Astrocyte (in vitro differentiated cells and primary cell): ENCODE data around the gene PLEKHA5. TPM values are rescaled to one million over a fixed set of nuclear protein-coding genes. Genes with fewer than 3 reads are reported as not detected.

ENCODE experiments used
- DNase-seq: peaks from one replicate; pipeline ENCODE4 v3.0.0-alpha.2; 2010; ENCODE audit warnings: low read depth
- FAIRE-seq: peaks from 2 replicates; lab custom pipeline; 2011; peaks lifted over from hg19 to GRCh38; lab: Jason Lieb, UNC
- H2AFZ ChIP-seq: 2 replicates; pipeline ENCODE4 v1.6.0; 2012; ENCODE audit warnings: low read depth, low read length, inconsistent platforms
- H3K27ac ChIP-seq: 2 replicates; pipeline ENCODE4 v1.5.1; 2011; ENCODE audit warnings: low read depth, low read length, inconsistent platforms
- H3K27me3 ChIP-seq: 2 replicates; pipeline ENCODE4 v1.6.0; 2011; ENCODE audit warnings: low read length, inconsistent platforms; ENCODE audit not compliant: insufficient read depth
- H3K36me3 ChIP-seq: 2 replicates; pipeline ENCODE4 v1.5.1; 2011; ENCODE audit warnings: low read length, inconsistent platforms; ENCODE audit not compliant: insufficient read depth
- H3K4me1 ChIP-seq: 2 replicates; pipeline ENCODE4 v1.5.1; 2011; ENCODE audit warnings: low read length, inconsistent platforms; ENCODE audit not compliant: insufficient read depth
- H3K4me2 ChIP-seq: 2 replicates; pipeline ENCODE4 v1.6.0; 2012; ENCODE audit warnings: low read length, inconsistent platforms
- H3K4me3 ChIP-seq: 2 replicates; pipeline ENCODE4 v1.5.1; 2011; ENCODE audit warnings: low read depth, mild to moderate bottlenecking, low read length, inconsistent platforms; ENCODE audit not compliant: insufficient read depth
- H3K79me2 ChIP-seq: 2 replicates; pipeline ENCODE4 v1.6.0; 2012; ENCODE audit warnings: mild to moderate bottlenecking, low read length, inconsistent platforms; ENCODE audit not compliant: insufficient read depth
- H3K9ac ChIP-seq: 2 replicates; pipeline ENCODE4 v1.6.0; 2012; ENCODE audit warnings: mild to moderate bottlenecking, low read length, inconsistent platforms
- H3K9me3 ChIP-seq: 2 replicates; pipeline ENCODE4 v1.5.1; 2012; ENCODE audit warnings: low read depth, mild to moderate bottlenecking, low read length, inconsistent platforms; ENCODE audit not compliant: insufficient read depth
- H4K20me1 ChIP-seq: 2 replicates; pipeline ENCODE4 v1.6.0; 2012; ENCODE audit warnings: low read length, inconsistent platforms; ENCODE audit not compliant: insufficient read depth
- H3K27ac Mint-ChIP-seq: one replicate; pipeline ENCODE4 v1.8.0; 2021; ENCODE audit warnings: mild to moderate bottlenecking, mixed read lengths; ENCODE audit not compliant: unreplicated experiment
- H3K27me3 Mint-ChIP-seq: one replicate; pipeline ENCODE4 v1.8.0; 2021; ENCODE audit warnings: low read depth, mixed read lengths; ENCODE audit not compliant: unreplicated experiment
- H3K36me3 Mint-ChIP-seq: one replicate; pipeline ENCODE4 v1.8.0; 2021; ENCODE audit warnings: low read depth, mixed read lengths; ENCODE audit not compliant: unreplicated experiment
- H3K4me1 Mint-ChIP-seq: one replicate; pipeline ENCODE4 v1.8.0; 2021; ENCODE audit warnings: low read depth, mixed read lengths; ENCODE audit not compliant: unreplicated experiment
- H3K4me3 Mint-ChIP-seq: one replicate; pipeline ENCODE4 v1.8.0; 2021; ENCODE audit warnings: mild to moderate bottlenecking, moderate library complexity, mixed read lengths; ENCODE audit not compliant: unreplicated experiment
- H3K9me3 Mint-ChIP-seq: one replicate; pipeline ENCODE4 v1.8.0; 2021; ENCODE audit warnings: mild to moderate bottlenecking, mixed read lengths; ENCODE audit not compliant: unreplicated experiment
- EZH2 ChIP-seq: IDR thresholded peaks from 2 replicates; pipeline ENCODE4 v1.6.1; 2012; ENCODE audit warnings: mild to moderate bottlenecking, low read length, inconsistent platforms; ENCODE audit not compliant: insufficient read depth
- total RNA-seq: library from RNA; stranded (reverse); gene quantifications from 2 replicates; pipeline ENCODE4 v1.2.1, GENCODE V29; 2021
- TF ChIP-seq, protein P1 (sequence below): IDR thresholded peaks from 2 replicates; pipeline ENCODE4 v1.5.1; 2011; ENCODE audit warnings: low read depth, mild to moderate bottlenecking, inconsistent platforms, low read length, moderate library complexity; ENCODE audit not compliant: insufficient read depth

The PLEKHA5 gene
- total RNA-seq, 1 donor from 2014 or later: 38.9 TPM

DNA sequence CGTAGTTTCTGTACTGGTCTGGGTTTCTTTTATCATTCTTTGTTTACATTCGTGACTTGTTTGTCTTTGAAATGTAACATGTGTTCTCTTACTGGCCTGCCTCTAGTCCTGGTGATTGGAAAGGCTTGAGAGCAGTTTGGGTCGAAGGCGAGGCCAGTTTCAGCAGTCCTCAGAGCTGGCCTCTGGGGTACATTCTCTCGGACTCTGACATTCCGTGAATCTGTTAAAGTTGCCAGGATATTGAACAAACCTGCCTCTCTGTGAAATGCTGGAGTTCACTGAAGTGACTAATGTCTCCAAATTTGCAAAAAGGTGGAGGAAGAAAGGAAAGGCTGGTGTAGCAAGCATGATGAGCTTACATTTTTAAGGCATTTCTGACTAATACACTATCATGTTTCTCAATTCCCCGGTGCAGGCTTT lies 1.5 kb downstream of the PLEKHA5 start:
- DNase-seq (peak; percentile 54), FAIRE-seq (peak; percentile 64)
- Histone ChIP-seq H4K20me1 (peaks cover 7% of the 10 kb centered on the region), H3K9me3 (peaks cover 6% of the 10 kb centered on the region), H3K27ac (peak overlapping the region; percentile 69), H3K4me2 (peak overlapping the region; percentile 90), H2AFZ (peak overlapping the region; percentile 33), H3K4me1 (peaks cover 9% of the 10 kb centered on the region), H3K36me3 (peaks cover 3% of the 10 kb centered on the region), H3K79me2 (peaks cover 58% of the 10 kb centered on the region), H3K27me3 (no peaks in the 10 kb centered on the region), H3K9ac (peak overlapping the region; percentile 91), H3K4me3 (peak overlapping the region; percentile 82)
- Mint-ChIP-seq H3K27me3 (no peaks in the 10 kb centered on the region), H3K9me3 (peaks cover 6% of the 10 kb centered on the region), H3K27ac (peak overlapping the region; percentile 93), H3K36me3 (no peaks in the 10 kb centered on the region), H3K4me1 (peaks cover 24% of the 10 kb centered on the region), H3K4me3 (peak overlapping the region; percentile 93)
- TF ChIP-seq, protein P1, sequence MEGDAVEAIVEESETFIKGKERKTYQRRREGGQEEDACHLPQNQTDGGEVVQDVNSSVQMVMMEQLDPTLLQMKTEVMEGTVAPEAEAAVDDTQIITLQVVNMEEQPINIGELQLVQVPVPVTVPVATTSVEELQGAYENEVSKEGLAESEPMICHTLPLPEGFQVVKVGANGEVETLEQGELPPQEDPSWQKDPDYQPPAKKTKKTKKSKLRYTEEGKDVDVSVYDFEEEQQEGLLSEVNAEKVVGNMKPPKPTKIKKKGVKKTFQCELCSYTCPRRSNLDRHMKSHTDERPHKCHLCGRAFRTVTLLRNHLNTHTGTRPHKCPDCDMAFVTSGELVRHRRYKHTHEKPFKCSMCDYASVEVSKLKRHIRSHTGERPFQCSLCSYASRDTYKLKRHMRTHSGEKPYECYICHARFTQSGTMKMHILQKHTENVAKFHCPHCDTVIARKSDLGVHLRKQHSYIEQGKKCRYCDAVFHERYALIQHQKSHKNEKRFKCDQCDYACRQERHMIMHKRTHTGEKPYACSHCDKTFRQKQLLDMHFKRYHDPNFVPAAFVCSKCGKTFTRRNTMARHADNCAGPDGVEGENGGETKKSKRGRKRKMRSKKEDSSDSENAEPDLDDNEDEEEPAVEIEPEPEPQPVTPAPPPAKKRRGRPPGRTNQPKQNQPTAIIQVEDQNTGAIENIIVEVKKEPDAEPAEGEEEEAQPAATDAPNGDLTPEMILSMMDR: no peak
- TF ChIP-seq EZH2: no peak

- no peak overlapping the region for H3K4me3 ChIP-seq
- FAIRE-seq: peak; percentile 50
- H3K27ac ChIP-seq: peak overlapping the region; percentile 9
- no peak overlapping the region for H3K9ac ChIP-seq
- H4K20me1 ChIP-seq: peaks cover 31% of the 10 kb centered on the region
- no peaks in the 10 kb centered on the region for H3K9me3 ChIP-seq
- no peaks in the 10 kb centered on the region for H3K27me3 Mint-ChIP-seq
- H3K4me1 Mint-ChIP-seq: peaks cover 33% of the 10 kb centered on the region
- peak overlapping the region; percentile 20 for H3K4me2 ChIP-seq
- no peak overlapping the region for H2AFZ ChIP-seq
- no peaks in the 10 kb centered on the region for H3K27me3 ChIP-seq
- peaks cover 7% of the 10 kb centered on the region for H3K4me1 ChIP-seq
- TF ChIP-seq EZH2: no peak
- TF ChIP-seq, protein P1: no peak
- no peaks in the 10 kb centered on the region for H3K36me3 Mint-ChIP-seq
- H3K36me3 ChIP-seq: peaks cover 3% of the 10 kb centered on the region
- no peaks in the 10 kb centered on the region for H3K9me3 Mint-ChIP-seq
- H3K27ac Mint-ChIP-seq: no peak overlapping the region
- H3K79me2 ChIP-seq: peaks cover 62% of the 10 kb centered on the region
- no peak overlapping the region for H3K4me3 Mint-ChIP-seq
- peak; percentile 73 for DNase-seq
These were observed 9.0 kb downstream of the PLEKHA5 start for GRCh38 chr12:19138551-19138950.

- H3K9me3 ChIP-seq: no peaks in the 10 kb centered on the region
- H3K36me3 ChIP-seq: peaks cover 3% of the 10 kb centered on the region
- H3K27me3 ChIP-seq: no peaks in the 10 kb centered on the region
- no peak overlapping the region for H2AFZ ChIP-seq
- no peak for DNase-seq
- H3K4me3 ChIP-seq: no peak overlapping the region
- H3K4me2 ChIP-seq: peak overlapping the region; percentile 20
- peaks cover 31% of the 10 kb centered on the region for H4K20me1 ChIP-seq
- peaks cover 7% of the 10 kb centered on the region for H3K4me1 ChIP-seq
- FAIRE-seq: no peak
- peaks cover 58% of the 10 kb centered on the region for H3K79me2 ChIP-seq
- H3K9ac ChIP-seq: no peak overlapping the region
- H3K4me3 Mint-ChIP-seq: no peak overlapping the region
- no peaks in the 10 kb centered on the region for H3K27me3 Mint-ChIP-seq
- no peaks in the 10 kb centered on the region for H3K36me3 Mint-ChIP-seq
- peaks cover 29% of the 10 kb centered on the region for H3K4me1 Mint-ChIP-seq
- TF ChIP-seq, protein P1: no peak
- TF ChIP-seq EZH2: no peak
- H3K27ac Mint-ChIP-seq: no peak overlapping the region
- no peaks in the 10 kb centered on the region for H3K9me3 Mint-ChIP-seq
- H3K27ac ChIP-seq: peak overlapping the region; percentile 9
These were observed 9.4 kb downstream of the PLEKHA5 start for GRCh38 chr12:19138956-19139355.
